PC-9 (cell line): ENCODE measurements around the gene PIK3R3. TPM values are rescaled to one million over a fixed set of nuclear protein-coding genes. Genes with fewer than 3 reads are reported as not detected.

Experiments
- BruUV-seq: library from RNA; stranded (reverse); fragments of 400-500 nt; replicated peaks from 2 replicates; lab custom pipeline; 2021; lab: Mats Ljungman, UMichigan
- CTCF ChIA-PET: fragments of 300-600 bp; sonication (Branson Sonifier 250); formaldehyde crosslinking; loops from one replicate; lab custom pipeline; 2022; ENCODE audit warnings: antibody characterized with exemption; lab: Charles Lee
- POLR2A ChIA-PET: fragments of 300-600 bp; sonication (Branson Sonifier 250); formaldehyde crosslinking; loops from one replicate; lab custom pipeline; 2022; ENCODE audit warnings: antibody characterized with exemption; ENCODE audit not compliant: unreplicated experiment; lab: Charles Lee
- DNase-seq, 2 experiments: peaks; one replicate each; pipeline versions ENCODE4 v3.0.0 to v3.0.0-alpha.2; 2015 to 2022; ENCODE audit warnings: mixed read lengths in 1 of 2
- H2AFZ ChIP-seq: fragments of 200-600 bp; sonication (generic); 2 replicates; pipeline ENCODE4 v1.8.1; 2017; ENCODE audit warnings: antibody characterized with exemption
- H3F3A ChIP-seq: fragments of 200-600 bp; sonication (generic); 2 replicates; pipeline ENCODE4 v1.8.1; 2017; ENCODE audit warnings: antibody characterized with exemption, mild to moderate bottlenecking, low read depth; ENCODE audit not compliant: insufficient read depth
- H3K27ac ChIP-seq: fragments of 200-600 bp; sonication (generic); 2 replicates; pipeline ENCODE4 v1.6.1; 2016; ENCODE audit warnings: mixed run types
- H3K27me3 ChIP-seq: fragments of 200-600 bp; sonication (generic); 2 replicates; pipeline ENCODE4 v1.6.1; 2016; ENCODE audit warnings: low read depth, mixed run types; ENCODE audit not compliant: insufficient read depth
- H3K36me3 ChIP-seq: fragments of 200-600 bp; sonication (generic); 2 replicates; pipeline ENCODE4 v1.6.1; 2016; ENCODE audit warnings: low read depth, mixed run types
- H3K4me1 ChIP-seq: fragments of 200-600 bp; sonication (generic); replicated peaks from 2 replicates; pipeline ENCODE4 v1.6.1; 2016; ENCODE audit warnings: mixed run types; ENCODE audit not compliant: insufficient read depth
- H3K4me2 ChIP-seq: fragments of 200-600 bp; sonication (generic); 2 replicates; pipeline ENCODE4 v1.6.1; 2017; ENCODE audit warnings: mixed run types
- H3K4me3 ChIP-seq: fragments of 200-600 bp; sonication (generic); 2 replicates; pipeline ENCODE4 v1.6.1; 2016; ENCODE audit warnings: mixed run types
- H3K79me2 ChIP-seq: fragments of 200-600 bp; sonication (generic); 2 replicates; pipeline ENCODE4 v1.6.1; 2017; ENCODE audit warnings: low read depth, mixed run types
- H3K9me2 ChIP-seq: fragments of 200-600 bp; sonication (generic); 2 replicates; pipeline ENCODE4 v1.8.1; 2017; ENCODE audit warnings: mild to moderate bottlenecking; ENCODE audit not compliant: insufficient read depth
- H3K9me3 ChIP-seq: fragments of 200-600 bp; sonication (generic); 2 replicates; pipeline ENCODE4 v1.8.1; 2016; ENCODE audit warnings: low read depth; ENCODE audit not compliant: insufficient read depth
- H4K20me1 ChIP-seq: fragments of 200-600 bp; sonication (generic); 2 replicates; pipeline ENCODE4 v1.8.1; 2017; ENCODE audit not compliant: insufficient read depth
- EZH2 ChIP-seq: fragments of 200-600 bp; sonication (generic); IDR thresholded peaks from 2 replicates; pipeline ENCODE4 v1.8.0; 2017; ENCODE audit warnings: antibody characterized with exemption, low read depth
- intact Hi-C: fragments of 100-400 bp; cut with micrococcal nuclease; formaldehyde crosslinking; loops from one replicate; pipeline ENCODE4 v1.10.0; 2022; ENCODE audit not compliant: unreplicated experiment
- total RNA-seq: library from RNA; stranded (reverse); gene quantifications from 2 replicates; pipeline ENCODE4 v1.2.3, GENCODE V29; 2021
- TF ChIP-seq, protein P1 (sequence below): fragments of 200-600 bp; sonication (generic); conservative IDR thresholded peaks from 2 replicates; pipeline ENCODE4 v1.6.1; 2017; ENCODE audit warnings: mixed run types, antibody characterized with exemption, mild to moderate bottlenecking, moderate library complexity

PIK3R3 gene
- total RNA-seq, 1 experiment from 2014 or later: 44.2 TPM

DNA sequence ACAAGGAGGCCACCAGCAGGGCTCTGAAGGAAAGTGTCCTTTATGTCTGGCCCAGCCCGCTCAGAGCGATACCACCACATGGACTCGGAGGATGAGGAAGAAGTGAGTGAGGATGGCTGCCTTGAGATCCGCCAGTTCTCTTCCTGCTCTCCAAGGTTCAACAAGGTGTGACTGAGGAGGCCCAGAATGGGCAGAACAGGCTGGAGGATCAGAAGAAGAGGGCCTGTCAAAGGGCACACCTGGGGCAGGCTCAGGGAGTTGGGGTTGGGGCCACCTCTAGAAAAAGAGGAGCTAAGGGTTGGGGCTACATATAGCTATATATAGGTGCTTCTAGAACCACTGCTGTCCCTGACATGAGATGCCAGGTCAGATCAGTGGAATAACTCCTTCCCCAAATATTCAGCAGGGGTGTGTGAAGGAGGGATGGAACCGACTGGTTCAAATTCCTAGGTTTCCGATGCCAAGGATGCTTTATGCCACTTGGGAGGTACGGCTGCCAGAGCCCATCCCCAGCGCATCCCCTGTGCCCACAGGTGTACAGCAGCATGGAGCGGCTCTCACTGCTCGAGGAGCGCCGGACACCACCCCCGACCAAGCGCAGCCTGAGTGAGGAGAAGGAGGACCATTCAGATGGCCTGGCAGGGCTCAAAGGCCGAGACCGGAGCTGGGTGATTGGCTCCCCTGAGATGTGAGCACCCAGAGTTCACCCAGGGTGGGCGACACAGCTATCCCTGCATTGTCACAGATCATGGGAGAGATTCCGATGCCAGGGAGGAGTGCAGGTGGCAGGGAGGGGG is 102.2 kb downstream of the PIK3R3 start:
- ChIA-PET POLR2A (no interaction called here), CTCF (interaction anchor here (0.6 kb wide), 1 partner anchor 156 kb away, joined by 16 read pairs; no protein-coding TSS in a partner anchor)
- TF ChIP-seq, protein P1, sequence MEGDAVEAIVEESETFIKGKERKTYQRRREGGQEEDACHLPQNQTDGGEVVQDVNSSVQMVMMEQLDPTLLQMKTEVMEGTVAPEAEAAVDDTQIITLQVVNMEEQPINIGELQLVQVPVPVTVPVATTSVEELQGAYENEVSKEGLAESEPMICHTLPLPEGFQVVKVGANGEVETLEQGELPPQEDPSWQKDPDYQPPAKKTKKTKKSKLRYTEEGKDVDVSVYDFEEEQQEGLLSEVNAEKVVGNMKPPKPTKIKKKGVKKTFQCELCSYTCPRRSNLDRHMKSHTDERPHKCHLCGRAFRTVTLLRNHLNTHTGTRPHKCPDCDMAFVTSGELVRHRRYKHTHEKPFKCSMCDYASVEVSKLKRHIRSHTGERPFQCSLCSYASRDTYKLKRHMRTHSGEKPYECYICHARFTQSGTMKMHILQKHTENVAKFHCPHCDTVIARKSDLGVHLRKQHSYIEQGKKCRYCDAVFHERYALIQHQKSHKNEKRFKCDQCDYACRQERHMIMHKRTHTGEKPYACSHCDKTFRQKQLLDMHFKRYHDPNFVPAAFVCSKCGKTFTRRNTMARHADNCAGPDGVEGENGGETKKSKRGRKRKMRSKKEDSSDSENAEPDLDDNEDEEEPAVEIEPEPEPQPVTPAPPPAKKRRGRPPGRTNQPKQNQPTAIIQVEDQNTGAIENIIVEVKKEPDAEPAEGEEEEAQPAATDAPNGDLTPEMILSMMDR: no peak
- no peak for TF ChIP-seq EZH2
- no peaks in the 10 kb centered on the region for H3K36me3 ChIP-seq
- intact Hi-C loops: no loop called here
- no peaks in the 10 kb centered on the region for H3F3A ChIP-seq
- no peak for DNase-seq
- no peak overlapping the region for H3K27ac ChIP-seq
- BruUV-seq: no TSS peak
- H3K9me3 ChIP-seq: no peaks in the 10 kb centered on the region
- H3K27me3 ChIP-seq: no peaks in the 10 kb centered on the region
- no peaks in the 10 kb centered on the region for H3K79me2 ChIP-seq
- no peaks in the 10 kb centered on the region for H4K20me1 ChIP-seq
- no peaks in the 10 kb centered on the region for H3K9me2 ChIP-seq
- no peak overlapping the region for H3K4me2 ChIP-seq
- H2AFZ ChIP-seq: no peak overlapping the region
- H3K4me1 ChIP-seq: no peaks in the 10 kb centered on the region
- H3K4me3 ChIP-seq: no peak overlapping the region

DNA sequence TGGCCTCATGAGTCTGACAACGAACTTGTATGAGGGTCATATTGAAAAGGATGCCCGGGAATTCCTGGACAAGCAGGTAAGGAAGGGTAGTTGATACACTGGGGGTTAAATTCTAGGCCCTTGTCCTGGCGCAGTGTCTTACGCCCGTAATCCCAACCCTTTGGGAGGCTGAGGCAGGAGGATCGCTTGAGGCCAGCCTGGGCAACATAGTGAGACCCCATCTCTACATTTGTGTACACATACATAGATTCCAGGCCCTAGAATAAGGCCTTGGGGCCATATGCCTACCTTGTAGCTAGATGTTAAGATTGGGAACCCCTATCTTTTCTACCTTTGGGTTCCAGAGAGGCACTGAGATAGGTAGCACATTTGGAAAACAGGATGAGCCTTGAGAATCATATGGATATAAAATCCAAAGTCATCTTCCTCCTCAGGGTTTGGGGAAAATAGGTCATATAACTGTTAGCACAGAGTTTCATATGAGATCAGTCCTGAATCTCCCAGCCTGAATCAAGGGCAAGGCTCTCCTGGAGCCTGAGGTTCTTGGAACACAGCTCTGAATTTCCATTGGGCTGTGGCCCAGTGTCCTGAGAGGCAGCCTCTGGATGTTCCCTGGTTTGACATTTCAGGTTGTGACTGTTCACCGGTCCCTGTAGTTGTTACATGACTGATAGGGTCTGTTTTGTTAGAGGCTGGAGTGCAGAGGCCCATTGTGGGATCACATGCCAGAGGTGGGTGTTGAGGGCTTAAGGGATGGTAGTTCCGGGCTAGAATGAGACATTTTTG is 104.4 kb downstream of the PIK3R3 start:
- H3K9me2 ChIP-seq: no peaks in the 10 kb centered on the region
- no TSS peak for BruUV-seq
- H3K79me2 ChIP-seq: no peaks in the 10 kb centered on the region
- no peak for TF ChIP-seq EZH2
- TF ChIP-seq, protein P1: no peak
- DNase-seq: no peak
- no peaks in the 10 kb centered on the region for H3K4me1 ChIP-seq
- H3F3A ChIP-seq: no peaks in the 10 kb centered on the region
- intact Hi-C loops: no loop called here
- H3K4me2 ChIP-seq: no peak overlapping the region
- no peaks in the 10 kb centered on the region for H3K27me3 ChIP-seq
- no peak overlapping the region for H3K27ac ChIP-seq
- H3K9me3 ChIP-seq: no peaks in the 10 kb centered on the region
- ChIA-PET CTCF (no interaction called here), POLR2A (interaction anchor here (0.7 kb wide), 1 partner anchor 116 kb away, joined by 4 read pairs; no protein-coding TSS in a partner anchor)
- H2AFZ ChIP-seq: no peak overlapping the region
- H3K4me3 ChIP-seq: no peak overlapping the region
- no peaks in the 10 kb centered on the region for H3K36me3 ChIP-seq
- no peaks in the 10 kb centered on the region for H4K20me1 ChIP-seq

DNA sequence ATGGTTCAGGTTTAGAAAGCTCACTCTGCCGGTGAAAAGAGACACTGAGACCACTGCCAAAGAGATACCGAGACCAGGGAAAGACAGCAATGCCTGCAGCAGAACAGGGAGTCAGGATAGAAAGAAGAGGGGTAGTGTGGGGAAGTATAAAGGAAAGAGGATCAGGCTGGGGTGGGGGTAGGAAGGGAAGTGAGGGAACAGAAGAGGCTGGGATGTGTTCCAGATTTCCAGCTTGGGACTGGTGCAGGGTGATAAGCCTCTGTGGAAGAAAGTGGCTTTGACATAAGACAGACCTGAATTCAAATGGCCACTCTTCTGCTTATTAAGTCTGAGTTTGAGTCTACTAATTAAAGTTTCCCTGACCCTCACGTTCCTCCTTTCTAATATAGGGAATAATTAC is 105.9 kb downstream of the PIK3R3 start:
- no peaks in the 10 kb centered on the region for H4K20me1 ChIP-seq
- no peaks in the 10 kb centered on the region for H3K79me2 ChIP-seq
- H3K9me3 ChIP-seq: no peaks in the 10 kb centered on the region
- no peaks in the 10 kb centered on the region; the same call in 1 of the 2 replicates for H3K36me3 ChIP-seq
- no peak overlapping the region for H3K4me3 ChIP-seq
- H3K9me2 ChIP-seq: no peaks in the 10 kb centered on the region
- ChIA-PET CTCF (no interaction called here), POLR2A (no interaction called here)
- no peak for TF ChIP-seq EZH2
- TF ChIP-seq, protein P1: no peak
- H3K27me3 ChIP-seq: no peaks in the 10 kb centered on the region
- BruUV-seq: no TSS peak
- no peaks in the 10 kb centered on the region for H3K4me1 ChIP-seq
- intact Hi-C loops: no loop called here
- no peaks in the 10 kb centered on the region for H3F3A ChIP-seq
- H3K27ac ChIP-seq: no peak overlapping the region
- H2AFZ ChIP-seq: no peak overlapping the region
- no peak overlapping the region for H3K4me2 ChIP-seq
- DNase-seq: no peak
